GM21528 (cell line): Measurements from ENCODE around the gene SPTBN5.

ENCODE experiments used
- ATAC-seq: cut with Tn5 transposase; IDR thresholded peaks from one replicate; pipeline ENCODE4 v1.9.1; 2021; ENCODE audit warnings: mild to moderate bottlenecking, moderate library complexity; ENCODE audit not compliant: unreplicated experiment, low FRiP score

SPTBN5 gene

DNA sequence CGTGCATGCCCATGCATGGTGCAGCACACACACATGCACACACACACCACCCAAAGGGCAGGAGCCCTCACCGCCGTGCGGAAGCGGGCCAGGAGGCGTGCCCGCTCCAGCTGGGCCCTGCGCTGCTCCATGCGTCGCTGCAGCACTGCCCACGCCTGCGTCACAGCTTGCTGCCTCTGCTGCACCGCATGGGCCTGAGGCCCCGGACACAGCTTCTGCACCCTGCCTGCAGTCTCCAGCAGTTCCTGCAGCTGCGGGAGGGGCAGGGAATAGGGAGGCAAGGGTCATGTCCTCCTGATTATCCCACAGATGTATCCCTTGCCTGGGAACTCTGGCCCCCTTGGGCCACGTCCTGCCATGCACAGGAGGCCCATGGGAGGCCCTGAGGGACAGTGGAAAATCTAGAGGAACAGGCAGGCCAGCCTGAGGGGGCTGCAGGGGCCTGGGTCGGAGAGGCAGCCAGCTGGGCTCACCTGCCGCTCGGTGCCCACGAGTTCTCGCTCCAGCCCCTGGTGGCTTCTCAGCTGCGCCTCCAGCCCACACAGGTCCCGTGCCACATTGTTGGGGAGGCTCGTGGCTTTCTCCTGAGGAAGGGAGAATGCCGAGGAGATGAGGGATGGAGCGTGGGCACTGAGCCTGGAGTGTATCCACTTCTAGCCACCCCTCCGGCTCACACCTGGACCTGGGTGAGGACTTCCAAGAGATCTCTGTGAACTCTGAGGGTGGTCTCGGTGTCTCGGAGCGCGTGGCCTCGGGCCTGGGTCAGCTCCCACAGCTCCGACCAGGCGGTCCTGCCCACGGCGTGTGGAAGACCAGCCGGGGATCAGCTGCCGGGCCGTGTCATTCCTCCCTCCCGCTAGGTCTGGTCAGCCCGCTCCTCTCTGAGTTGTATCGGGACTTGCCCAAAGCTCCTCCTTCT is 23.8 kb downstream of the SPTBN5 start:
- ATAC-seq = no peak

DNA sequence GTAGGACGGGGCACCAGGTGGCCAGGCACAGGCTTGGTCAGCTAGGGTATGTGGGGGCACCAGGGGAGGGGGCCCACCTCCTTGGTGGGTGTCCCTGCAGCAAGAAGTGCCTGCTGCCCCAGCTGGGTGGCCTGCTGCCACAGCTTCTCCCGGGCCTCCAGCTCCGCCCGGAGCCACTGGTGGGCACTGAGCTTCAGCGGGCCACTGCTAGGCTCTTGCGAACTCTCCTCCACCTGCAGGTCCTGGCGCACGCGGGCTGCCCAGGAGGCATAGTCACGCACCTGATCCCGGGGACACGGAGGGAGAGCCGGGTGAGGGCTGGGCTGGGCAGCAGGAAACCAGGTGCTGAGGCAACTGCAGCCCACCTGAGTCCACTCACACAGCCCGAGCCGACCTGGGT is 25.5 kb downstream of the SPTBN5 start:
- ATAC-seq = no peak

DNA sequence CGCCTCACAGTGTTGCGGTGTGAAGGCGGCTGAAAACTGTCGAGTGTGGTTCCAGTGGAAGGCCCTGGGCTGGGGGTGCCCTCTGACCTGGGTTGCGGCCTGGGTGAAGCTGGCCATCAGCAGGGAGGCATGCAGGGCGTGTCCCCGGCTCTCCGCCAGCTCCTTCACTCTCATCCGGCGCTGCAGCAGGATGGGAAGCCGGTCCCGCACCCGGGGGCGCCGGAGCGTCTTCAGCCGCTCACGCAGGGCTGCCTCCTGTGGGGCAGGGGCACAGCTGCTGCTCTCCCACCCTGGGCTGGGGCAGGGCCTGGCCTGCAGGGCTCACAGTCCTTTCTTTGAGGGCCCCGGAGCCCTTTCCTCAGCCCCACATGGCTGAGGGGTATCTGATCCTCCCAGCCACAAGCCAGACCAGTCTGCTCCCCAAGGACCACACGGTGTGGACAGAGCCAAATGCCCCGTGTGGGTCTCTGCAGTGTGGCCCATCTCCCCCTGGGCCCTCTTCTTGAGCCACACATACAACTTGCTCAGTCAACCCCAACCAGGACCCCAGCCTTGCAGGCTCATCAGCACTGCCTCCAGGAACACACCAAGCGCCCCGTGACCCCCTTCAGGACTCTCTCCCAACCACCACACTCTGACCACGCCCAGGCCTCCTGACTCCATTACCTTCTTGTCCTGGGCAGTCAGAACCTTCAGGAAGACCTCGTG is 26.8 kb downstream of the SPTBN5 start:
- ATAC-seq = no peak

DNA sequence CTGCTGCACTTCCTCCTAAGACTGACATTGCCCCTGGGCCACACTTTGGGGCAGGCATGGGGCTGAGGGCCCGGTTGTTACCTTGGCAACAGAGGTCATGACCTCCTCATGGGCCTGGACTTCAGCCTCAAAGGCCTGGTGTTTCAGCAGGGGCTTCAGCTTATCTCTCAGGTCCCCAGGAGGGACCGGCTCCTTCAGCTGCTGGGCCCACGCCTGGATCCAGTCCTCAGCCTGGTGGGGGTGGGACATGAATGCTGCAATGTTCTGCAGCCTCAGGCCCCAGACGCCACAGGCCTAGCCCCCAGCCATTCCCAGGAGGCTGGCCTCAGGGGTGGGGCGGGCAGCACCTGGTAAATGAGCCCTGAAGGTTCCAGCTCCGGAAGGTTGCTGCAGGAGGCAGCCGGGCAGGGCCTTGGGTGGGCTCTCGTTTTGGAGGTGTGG is 27.6 kb downstream of the SPTBN5 start:
- no peak for ATAC-seq

DNA sequence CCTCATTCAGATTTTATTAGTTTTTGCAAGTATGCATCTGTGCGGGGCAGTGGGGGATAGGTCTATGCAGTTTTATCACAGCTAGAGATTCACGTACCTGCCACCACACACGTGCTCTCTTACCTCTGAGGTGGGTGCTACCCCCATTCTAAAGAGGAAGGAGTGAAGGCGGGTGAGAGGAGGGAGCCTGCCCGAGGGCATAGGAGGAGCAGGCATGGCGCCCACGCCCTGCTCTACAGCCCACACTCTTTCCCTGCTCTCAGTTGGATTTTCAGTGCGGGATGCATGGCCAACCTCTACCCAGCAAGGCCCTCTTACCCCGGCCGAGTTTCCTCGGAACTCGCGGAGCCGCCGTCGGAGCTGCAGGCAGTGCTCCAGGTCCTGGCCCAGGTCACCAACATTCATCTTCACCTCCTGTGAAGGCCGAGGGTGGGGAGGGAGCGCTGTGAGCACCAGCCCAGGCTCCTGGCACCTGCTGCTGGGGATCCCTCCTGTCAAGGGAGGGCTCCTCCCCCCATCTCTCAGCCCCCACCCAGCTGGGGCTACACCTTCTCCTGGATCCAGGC is 28.3 kb downstream of the SPTBN5 start:
- ATAC-seq = no peak

DNA sequence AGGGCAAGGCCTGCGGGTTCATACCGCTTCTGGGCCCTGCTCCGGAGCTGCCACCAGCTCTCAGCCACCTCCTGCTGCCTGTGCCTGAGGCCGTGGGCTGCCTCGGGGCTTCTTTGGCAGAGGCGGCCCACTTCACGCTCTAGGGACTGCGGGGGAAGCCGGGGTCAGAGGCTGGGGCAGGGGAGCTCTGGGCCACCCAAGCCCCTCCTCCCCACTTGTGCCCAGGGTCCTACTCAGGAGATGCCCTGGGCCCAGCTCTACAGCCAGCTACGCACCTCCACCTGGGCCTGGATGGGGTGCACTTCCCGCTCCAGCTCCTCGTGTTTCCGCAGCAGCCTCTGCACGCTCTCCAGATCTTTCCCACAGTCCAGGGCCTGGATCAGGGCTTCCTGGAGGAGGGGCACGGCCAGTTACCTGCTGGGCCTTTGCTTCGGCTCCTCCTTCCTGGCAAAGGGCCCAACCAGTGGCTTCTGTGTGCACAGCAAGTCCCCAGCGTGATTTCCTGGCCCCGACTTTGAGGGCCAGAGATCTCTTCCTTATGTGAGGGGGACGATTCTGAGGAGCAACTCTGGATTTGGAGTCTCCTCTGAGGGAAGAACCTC is 31.2 kb downstream of the SPTBN5 start:
- no peak for ATAC-seq

DNA sequence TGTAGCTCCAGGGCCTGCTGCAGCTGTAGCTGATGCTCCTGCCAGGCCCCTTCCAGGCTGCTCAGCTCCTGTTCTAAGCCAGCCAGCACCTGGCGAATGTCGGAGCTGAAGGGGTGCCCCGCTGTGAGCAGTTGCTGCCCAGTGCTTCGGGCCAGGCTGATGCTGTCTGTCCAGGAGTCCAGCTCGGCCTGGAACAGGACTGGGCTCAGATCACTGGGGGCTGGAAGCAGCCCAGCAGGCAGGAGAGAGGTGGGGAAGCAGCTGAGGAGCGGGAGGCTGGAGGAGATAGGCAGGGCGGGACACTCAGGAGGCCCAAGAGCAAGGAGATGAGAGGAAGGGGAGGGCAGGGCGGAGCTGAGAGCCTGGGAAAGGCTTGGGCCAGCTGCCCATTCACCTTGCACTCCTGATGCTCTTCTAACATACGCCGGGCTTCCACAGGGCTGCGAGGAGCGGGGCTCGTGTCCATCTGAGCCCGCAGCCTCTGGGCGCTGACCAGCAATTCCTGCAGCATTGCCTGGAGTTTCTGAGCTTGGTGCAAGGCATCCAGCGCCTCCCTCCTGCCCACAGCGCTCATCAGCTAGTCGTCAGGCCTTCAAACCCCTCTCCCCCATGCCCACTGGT is 32.0 kb downstream of the SPTBN5 start:
- no peak for ATAC-seq

DNA sequence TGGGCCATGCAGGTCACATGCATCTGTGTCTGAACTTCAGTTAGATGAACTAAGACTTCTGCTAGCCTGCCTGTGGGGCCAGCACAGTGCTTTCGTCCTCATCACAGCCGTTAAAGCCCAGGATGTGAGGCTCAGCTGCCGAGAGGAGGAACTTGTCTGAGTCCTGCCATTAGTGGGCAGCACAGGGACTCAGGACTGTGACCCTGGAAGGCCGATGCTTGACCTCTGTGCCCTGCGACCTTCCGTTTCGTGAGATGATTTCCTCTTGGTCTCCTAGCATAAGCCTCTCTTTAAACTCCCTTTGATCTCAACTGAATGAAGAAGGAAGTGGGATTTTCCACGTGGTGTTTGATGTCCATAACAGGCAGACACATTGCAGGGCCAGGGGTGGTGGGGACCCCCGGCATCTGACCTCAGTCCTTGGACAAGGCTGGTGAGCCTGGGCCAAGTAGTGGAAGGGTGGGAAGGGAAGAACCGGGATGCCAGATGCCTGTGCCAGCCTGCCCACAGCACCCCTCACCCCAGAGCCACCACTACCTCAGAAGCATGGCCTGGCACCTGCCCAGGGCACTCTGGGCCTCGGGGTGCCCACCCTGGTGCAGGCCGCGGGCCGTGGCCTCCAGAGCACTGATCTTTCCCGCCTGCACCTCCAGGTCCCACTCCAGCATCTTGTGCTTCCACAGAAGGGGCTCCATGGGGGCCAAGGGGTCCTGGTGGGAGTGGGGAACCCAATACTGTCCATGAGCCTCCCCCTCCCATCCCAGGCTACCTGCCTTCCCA is 33.6 kb downstream of the SPTBN5 start:
- ATAC-seq = no peak

DNA sequence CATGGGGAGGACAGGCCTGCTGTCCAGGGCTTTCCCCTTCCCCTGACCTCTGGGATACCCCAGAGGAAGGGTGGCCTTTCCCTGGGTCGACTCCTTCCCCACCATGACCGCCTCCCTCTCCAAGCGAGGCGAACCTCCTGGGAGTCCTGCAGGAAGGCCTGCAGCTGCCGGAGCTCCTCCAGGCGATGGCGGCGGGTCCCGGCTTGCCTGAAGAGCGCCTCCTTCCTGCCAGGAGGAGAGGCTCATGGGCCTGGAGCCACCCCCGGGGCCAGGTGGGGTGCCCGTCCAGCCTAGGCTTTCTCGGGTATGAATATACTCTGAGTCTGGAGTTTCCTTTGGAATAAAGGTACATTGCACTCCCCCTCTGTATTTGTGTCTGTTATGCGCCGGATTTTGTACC is 35.1 kb downstream of the SPTBN5 start:
- ATAC-seq = no peak

DNA sequence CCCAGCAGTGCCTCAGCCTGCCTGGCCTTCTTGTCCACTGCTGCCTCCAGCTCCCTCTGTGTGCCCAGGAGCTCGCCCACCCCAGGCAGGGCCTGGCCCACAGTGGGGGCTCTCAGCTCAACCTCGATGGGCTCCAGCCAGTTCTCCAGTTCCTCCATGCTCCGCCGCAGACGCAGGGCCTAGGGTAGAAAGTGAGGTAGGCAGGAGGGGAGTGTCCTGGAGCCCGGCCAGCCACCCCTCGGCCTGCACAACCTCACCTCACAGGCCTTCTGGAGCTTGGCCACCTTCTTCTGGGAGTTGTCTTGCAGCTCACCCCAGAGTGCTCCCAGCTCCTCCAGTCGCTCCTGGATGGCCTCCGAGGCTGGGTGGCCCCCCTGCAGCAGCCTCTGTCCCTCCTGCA is 36.5 kb downstream of the SPTBN5 start:
- ATAC-seq = no peak

DNA sequence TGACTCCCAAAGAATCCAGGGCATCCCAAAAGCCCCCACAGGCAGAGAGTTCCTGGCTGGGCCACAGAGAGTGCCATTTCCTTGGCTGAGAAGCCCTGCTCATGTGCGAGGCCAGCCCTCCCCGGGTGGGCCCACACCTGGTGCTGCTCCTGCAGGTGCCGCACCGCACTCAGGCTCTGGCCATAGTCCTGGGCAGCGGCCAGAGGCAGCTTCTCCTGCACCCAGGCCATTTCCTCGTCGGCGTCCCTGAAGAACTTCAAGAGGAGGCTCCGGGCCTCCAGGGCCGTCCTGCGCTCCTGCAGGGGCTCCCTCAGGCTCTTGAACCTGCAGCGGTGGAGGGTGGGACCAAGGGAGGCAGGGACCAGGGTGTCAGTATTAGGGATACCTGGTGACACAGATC is 37.1 kb downstream of the SPTBN5 start:
- ATAC-seq = no peak

DNA sequence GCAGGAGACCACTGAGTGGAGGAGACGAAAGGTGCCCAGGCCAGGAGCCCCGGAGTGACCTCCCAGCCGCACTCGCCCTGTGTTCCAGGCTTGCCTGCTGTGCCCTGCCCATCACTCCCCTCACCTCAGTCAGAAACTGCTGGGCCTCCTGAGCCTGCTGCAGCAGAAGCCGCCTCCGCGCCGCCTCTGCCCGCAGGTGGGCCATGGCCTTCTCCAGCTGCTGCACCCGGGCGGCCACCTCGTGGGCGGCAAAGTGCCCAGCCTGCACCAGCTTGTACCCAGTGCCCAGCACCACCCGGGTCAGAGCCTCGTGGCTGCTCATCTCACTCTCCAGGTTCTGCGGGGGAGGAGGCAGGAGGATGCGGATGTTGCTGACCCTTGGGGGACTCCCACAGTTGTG is 37.6 kb downstream of the SPTBN5 start:
- no peak for ATAC-seq

DNA sequence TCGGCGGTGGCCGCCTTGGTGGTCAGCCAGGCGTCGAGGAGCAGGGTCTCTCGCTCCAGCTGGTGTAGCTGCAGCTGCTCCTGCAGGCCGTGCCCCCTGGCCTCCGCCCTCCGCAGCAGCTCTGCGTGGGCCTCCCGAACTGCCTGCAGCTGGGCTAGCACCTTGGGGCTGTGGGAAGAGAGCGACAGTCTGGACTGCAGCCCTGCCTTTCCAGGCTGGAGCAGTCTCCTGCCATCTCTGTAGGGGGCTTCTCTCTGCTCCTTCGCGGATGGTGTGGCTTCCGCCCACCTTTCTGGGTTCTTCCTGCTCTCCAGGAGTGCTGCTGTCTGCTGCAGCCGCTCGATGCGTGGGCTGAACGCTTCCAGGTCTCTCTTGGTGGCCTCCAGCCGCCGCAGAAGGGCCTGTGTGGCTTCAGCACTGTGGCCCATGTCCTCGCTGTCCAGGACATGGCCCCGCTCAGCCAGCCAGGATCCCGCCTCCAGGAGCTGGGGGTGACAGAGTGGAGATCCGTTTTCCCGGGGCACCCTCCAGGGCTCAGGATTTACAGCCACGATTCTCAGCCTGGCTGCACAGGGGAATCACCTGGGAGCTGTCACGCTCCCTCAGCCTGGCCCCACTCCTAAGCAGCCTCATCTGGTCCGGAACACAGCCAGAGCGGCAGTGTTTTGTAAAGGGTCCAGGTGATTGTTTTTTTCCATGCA is 38.4 kb downstream of the SPTBN5 start:
- ATAC-seq = no peak

DNA sequence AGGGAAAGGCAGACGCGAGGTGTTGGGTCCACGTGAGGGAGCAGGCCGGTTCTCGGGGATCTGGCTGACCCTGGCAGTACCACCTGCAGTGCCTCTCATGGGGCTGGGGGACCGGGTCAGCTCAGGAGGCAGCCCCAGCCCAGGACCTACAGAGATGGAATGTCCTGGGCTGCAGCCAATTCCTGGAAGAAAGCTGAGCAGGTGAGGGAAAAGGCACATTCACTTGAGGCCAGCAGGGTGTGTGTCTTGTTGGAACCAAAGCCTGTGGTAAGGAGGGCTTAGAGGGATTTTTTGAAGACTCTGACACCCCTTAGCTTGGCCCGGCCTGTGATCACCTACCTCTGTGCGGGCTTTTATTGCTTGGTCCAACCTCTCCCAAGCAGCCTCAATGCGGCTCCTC is 39.4 kb downstream of the SPTBN5 start:
- no peak for ATAC-seq

DNA sequence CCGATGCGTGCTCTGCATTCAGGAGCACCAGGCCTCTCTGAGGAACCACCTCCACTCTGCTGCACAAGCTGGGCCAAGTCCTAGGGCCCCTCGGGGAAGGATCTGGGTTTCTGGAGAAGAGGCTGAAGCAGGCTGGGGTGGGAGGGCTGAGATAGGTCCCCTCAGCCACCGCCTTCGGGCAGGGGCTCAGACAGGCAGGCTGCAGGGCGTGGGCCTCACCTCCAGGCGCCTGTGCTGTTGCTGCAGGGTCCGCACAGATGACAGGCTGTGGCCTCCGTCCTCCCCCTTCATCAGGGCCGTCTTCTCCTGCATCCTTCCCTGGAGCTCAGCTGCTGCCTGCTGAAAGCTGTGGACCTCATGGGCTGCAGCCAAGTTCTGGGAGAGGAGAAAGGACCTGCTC is 40.0 kb downstream of the SPTBN5 start:
- no peak for ATAC-seq

DNA sequence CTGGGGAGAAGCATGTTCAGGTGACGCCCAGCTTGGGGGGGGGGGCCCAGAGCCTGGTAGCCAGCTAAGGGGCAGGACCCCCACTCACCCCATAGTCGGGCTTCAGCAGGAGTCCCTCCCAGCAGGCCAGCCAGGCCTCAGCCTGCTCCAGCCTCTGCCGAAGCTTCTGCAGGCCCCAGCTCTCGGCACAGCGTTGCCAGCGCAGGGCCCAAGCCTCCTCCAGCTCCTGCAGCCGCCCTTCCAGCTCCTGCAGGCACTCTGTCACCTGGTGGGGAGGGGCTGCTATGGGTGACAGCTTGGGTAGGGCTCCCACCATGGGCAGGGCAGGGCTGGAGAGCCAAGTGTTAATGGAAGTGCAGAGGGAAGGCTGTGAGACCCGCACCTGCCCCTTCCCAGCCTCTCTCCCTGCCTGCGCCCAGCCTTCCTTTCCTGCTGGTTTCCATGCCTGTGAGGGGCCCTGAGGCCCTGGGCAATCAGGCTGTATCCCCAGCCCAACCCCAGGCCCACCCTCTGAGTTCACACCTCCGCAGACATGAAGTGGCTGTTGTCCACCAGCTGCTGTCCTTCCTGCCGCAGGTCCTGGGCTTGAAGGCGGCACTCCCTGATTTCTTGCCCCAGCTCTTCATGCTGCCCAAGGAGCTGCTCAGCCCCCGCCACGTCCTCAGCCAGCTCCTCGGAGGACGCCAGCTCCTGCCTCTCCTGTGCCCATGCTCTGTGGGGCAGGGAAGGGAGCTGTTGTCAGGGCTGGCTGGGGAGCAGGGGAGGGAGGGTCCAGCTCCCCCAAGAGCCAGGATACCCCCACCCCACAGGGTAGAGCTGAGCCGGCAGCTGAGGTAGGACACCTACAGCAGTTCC is 40.9 kb downstream of the SPTBN5 start:
- no peak for ATAC-seq

DNA sequence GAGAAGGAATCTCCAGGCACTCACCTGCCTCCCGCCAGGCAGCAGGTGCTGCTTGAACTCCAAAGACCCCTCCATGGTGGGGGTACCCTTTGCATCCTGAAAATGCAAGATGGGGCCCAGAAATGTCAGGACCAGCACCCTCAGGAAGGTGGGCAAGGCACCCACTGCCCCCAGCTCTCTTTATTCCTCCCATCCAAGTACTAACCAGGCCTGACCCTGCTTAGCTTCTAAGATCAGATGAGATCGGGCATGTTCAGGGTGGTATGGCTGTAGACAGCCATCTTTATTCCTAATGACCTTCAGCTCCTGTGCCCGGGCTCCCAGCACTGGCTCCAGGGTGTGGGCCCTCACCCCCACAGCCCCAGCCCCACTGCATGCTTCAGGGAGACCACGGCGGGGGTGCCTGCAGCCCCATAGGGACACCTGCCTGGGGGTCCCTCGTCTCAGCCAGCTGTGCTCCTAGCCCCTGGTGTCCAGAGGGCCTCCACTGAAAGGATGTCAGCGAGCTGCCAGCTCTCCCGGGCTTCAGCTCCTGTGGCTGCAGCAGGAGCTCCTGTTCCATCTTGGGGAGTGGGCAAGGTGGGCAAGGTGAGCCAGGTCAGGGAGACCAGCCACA is 42.0 kb downstream of the SPTBN5 start:
- ATAC-seq = no peak

DNA sequence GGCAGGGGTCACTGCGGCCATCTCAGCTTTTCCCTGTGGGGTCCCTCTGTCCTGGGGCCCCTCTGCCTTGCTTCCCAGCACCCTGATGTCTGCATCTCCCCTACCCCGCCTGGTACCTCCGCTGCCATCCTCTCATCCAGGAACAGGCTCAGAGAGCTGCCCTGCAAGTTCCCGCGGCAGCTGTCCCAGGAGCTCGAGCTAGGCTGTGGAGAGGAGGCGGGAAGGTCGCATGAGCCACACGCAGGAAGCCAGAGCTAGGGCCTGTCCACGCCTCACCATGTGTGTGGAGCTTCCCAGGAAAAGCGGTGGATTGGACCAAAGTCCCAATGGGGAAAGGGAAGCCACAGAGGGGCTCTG is 42.7 kb downstream of the SPTBN5 start:
- ATAC-seq = no peak
